ENCODE data around the gene OGFOD3. TPM values are rescaled to one million over a fixed set of nuclear protein-coding genes. Genes with fewer than 3 reads are reported as not detected.
"Not testable (repeated sequence)": the region's sequence is repeated elsewhere in the genome, so short reads cannot be mapped to it uniquely, and the experiment has no call there.

The OGFOD3 gene
- polyA plus RNA-seq, 4 donors, result 21.5 to 30.3 (median 23.9) TPM

DNA sequence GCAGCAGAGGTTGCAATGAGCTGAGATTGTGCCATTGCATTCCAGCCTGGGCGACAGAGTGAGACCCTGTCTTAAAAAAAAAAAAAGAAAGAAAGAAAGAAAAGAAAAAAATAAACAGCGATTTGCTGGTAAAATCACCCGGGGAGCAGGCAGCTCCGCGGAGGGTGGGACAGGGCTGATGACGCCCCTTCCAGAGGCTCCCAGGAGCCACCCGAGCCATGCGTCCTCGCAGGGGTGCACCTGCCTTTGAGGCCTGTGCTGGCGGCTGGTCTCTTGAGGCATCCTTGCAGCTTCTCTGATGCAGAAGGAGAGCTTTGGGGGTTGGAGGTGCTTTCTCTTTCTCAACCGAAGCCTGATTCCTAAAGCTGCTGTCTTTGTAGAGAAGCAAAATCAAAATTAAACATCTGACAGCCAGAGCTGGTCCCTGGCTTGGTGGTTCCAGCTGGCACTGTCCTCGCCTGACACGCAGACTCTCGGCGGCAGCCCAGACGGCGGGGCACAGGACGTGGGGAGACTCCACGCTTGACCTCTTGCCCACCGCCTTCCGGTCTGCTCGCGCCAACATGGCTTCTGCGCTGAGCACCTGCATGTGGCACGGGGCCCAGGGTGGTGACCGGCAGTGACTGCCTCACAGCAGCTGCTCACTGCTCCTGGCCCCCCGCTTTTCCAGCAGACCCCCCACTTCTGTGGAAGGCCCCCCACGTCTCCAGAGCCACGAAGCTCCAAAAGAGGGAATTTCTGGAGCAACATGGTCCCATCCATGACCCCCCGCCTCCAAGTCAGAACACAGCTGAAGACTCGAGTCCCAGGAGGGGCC, 40.3 kb downstream of the OGFOD3 start:
- DNase-seq (ENCODE audit: low read depth in 4 of 4, low spot score in 3 of 4), result no peak

DNA sequence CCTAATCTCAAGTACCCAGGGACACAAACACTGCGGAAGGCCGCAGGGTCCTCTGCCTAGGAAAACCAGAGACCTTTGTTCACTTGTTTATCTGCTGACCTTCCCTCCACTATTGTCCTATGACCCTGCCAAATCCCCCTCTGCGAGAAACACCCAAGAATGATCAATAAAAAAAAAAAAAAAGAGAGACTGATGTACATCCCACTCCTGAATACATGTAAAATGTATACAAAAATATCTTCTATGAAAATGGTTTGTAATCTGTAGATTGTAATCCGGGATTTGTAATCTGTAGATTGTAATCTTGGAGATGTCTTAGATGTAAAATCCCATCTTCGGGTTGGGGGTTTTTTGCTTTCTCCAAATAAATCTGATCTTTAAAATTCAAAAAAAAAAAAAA, 41.1 kb downstream of the OGFOD3 start:
- DNase-seq (ENCODE audit: low read depth in 4 of 4, low spot score in 3 of 4), result not testable (repeated sequence)

DNA sequence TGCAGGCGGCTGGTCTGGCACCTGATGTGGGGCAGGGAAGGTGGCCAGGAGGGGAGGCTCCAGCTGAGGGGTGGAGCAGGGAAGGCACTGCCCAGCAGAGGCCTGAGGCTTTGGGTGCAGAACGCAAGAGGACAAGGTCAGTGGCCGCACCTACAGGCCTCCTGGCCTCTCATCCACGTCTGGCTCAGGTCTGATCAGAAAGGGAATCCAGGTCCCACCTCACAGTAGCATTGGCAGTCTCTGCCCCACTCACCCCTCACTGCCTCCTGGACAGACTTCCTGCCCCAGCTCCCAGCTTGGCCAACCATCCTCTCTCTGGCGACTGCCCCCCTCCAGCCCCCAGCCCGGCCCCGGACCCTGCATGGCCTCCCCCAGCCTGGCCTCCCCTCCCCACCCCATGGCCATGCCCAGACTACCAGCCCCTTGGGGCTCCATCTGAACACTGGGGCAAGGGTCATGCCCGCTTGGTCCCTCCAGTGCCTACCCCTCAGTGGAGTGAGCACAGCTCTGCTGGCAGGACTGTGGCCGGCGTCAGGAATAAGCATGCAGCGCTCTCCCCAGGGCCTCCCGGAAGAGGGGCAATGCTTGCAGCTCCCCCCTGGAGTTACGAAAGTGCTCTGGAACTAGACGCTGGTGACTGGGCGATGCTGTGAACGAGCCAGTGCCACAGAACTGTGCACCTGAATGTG, 42.2 kb downstream of the OGFOD3 start:
- DNase-seq (ENCODE audit: low read depth in 4 of 4, low spot score in 3 of 4), result no peak

DNA sequence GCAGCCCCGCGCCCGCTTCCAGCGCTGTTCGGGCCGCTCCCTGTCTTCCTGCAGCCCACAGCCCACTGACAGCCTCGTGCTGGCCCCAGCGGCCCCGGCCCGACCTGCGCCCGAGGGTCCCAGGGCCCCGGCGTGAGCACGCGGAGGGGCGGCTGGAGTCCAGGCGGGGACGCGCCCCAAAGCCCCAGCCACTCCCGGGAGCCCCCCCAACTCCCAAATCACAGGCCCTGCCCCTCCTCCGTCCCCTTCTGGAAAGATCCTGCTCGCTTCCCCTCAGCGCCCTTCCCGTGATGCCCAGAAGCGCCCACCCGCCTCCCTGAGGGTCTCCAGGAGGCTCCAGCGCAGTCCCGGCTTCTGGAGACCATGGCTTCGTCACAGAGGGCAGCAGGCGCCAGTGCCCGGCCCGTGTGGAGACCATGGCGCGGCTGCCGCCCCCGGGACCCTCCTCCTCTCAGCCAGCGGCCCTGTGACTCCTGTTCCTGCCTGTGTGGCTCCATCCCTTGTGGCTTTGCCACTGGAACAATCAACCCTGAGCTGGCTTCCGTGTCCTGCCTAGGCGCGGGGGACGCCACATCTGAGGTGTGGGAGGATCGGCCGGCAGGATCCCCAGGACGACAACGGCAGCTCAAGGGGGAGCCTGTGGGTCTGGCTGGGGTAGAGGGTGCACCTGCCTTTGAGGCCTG, 42.9 kb downstream of the OGFOD3 start:
- DNase-seq (ENCODE audit: low read depth in 4 of 4, low spot score in 3 of 4), result no peak

DNA sequence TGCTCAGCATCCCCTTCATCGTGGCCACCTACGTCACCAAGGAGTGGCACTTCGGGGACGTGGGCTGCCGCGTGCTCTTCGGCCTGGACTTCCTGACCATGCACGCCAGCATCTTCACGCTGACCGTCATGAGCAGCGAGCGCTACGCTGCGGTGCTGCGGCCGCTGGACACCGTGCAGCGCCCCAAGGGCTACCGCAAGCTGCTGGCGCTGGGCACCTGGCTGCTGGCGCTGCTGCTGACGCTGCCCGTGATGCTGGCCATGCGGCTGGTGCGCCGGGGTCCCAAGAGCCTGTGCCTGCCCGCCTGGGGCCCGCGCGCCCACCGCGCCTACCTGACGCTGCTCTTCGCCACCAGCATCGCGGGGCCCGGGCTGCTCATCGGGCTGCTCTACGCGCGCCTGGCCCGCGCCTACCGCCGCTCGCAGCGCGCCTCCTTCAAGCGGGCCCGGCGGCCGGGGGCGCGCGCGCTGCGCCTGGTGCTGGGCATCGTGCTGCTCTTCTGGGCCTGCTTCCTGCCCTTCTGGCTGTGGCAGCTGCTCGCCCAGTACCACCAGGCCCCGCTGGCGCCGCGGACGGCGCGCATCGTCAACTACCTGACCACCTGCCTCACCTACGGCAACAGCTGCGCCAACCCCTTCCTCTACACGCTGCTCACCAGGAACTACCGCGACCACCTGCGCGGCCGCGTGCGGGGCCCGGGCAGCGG, 43.6 kb downstream of the OGFOD3 start:
- DNase-seq (ENCODE audit: low read depth in 4 of 4, low spot score in 3 of 4), result no peak

DNA sequence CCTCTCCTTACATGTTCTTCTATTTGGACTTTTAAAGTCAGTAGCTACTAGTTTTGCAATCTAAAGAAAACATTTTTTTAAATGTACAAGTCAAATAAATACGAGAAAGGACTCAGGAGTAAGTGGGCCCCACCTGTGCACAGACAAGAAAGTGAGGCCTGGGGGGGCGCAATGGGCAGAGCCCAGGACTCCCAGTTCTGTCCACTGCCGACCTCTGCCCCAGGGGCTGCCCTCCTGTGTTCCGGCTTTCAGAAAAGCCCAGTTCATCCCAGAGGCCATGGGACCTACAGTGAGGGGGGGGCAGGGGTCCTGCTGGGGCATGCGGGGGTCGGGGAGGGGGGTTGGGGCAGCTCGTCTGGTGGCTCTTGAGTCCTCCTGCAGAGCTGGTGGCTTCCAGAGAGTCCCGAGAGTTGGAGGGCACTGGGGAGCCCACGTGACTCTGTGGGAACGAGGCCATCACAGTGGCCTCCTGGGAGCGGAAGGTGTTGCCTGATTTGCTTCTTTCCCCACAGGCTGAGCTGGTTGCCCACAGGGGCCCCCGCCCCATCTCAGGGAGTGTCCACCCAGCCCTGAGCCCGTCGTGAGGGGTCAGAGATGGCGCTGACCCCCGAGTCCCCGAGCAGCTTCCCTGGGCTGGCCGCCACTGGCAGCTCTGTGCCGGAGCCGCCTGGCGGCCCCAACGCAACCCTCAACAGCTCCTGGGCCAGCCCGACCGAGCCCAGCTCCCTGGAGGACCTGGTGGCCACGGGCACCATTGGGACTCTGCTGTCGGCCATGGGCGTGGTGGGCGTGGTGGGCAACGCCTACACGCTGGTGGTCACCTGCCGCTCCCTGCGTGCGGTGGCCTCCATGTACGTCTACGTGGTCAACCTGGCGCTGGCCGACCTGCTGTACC, 44.4 kb downstream of the OGFOD3 start:
- DNase-seq (ENCODE audit: low read depth in 4 of 4, low spot score in 3 of 4), result no peak

DNA sequence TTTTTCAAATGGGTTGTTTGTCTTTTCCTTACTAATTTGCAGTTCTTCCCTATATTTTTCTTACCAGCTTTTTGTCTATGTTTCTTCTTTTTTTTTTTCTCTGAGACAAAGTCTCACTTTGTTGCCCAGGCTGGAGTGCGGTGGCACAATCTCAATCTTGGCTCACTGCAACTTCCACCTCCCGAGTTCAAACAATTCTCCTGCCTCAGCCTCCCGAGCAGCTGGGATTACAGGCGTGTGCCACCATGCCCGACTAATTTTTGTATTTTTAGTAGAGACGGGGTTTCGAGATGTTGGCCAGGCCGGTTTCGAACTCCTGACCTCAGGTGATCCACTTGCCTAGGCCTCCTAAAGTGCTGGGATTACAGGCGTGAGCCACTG, 45.3 kb downstream of the OGFOD3 start:
- DNase-seq (ENCODE audit: low read depth in 4 of 4, low spot score in 3 of 4), result not testable (repeated sequence)

DNA sequence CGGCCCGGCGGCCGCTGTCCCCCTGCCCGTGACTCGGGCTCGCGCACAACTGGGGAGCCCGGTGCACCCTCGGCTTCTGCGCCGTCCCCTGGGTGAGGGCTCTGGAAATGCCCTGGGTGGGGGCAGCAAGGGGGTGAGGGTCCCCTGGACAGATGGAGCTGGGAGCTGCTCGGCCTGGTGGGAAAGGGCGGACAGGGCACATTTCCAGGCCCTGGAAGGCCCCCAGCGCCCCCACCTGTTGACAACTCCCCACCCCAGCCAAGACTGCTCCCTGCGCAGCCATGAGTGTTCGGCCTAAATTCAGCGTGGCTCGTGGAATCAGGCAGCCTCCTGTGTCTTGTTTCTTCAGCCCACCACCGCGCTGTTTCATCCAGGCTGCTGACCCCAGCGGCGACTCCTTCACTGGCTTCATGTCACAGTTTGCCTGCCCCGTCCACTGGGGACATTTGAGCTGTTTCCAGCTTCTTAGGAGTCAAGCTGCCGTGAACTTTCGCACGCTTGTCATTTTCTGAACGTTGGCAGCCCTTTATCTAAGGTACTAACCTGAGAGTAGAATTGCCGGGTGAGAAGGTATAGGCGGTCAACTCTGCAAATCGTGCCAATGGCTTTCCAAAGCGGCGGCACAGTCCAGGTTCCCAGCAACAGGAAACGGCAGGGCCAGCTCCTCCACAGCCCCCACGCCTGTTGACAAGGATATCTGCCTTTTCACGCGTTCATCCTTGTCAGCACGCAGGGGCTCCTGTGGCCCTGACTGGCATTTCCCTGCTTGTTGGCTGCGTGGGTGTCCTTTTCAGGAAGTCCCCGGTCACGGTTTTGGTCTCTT, 45.9 kb downstream of the OGFOD3 start:
- no peak for DNase-seq (ENCODE audit: low read depth in 4 of 4, low spot score in 3 of 4)

DNA sequence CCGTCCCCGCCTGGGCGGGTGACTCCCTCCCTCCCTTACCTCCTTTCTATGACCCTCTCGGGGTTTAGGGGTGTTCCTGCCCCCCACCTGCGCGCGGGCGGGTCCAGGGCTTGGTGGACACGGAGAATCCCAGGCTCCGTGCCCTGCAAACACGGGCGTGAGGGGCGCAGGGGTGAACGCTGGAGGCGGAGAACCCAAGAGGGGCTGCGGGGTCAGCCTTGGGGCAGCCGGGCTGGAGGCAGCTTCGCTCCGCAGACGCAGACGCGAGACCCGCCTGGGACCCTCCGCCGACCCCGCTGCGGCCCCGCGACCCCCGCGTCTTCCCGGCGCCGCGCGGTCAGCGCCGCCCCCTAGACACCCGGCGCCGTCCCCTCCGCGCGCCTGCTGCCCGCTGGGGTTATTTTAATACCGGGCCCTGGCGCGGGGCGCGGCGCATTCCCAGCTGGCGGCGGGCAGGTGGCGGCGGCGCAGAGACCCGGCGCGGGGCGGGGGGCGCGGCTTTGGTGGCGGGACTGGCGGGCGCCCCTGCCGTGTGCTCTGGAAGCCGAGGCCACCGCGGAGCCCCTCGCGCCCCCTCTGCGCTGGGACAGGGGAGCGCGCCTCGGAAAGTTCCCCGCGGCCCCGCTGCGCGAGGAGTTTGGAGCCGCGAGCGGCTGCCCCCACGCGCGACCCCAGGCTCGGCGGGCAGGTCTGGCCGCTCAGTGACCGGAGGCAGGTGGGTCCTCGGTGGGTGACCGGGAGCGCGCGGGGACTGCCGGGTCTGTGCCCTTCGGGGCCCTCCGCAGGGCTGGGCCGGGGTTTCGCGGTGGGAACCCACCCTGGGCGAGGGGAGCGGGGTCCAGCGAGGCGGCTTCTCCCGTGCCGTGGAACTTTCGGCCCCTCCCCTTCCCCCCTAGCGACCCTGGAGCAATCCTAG, 46.8 kb downstream of the OGFOD3 start, which contains the start of gene UTS2R:
Gene UTS2R, plus strand, starts transcription at position 433 of the 916 bp plus-strand sequence. CDS start 2,560 bp downstream, outside the sequence.
- DNase-seq (ENCODE audit: low read depth in 4 of 4, low spot score in 3 of 4), result no peak

DNA sequence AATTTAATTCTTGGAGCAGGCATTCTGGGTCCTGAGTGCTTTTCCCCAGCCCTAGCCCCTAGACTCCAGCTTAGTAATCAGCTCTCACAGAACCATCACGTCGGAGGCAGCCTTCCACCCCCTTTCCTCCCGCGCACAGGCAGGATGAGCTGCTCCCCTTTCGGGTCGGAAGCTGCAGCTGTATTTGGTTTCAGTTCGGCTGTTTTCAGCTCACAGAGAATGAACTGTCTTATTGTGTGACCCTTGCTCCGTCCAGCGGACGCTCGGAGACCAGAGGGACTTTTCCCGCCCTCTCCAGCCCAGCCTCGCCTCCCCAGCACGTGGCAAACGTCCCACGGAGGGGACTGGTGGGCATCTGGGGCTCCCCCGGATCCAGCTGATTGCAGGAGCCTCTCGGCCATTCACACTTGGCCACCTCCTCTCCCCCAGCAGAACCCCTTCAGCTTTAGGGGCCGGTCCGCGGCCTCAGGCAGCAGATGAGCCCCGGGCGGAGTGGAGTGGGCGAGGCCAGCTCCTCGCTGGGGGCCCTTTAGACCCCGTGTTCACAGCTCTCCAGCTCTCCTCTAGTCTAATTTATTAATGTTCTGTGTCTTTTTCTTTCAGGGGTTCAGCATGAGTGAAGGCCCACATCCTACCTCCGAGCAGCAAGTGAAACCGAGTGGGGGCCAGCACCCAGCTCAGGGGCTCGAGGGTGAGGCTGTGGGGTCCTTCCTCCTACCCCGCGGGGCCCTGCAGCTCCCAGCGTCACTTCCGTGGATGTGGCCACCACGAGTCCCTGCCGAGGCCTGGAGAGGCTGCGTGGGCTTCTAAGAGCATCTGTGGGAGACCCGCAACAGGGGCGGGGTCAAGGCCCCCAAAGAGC, 47.7 kb downstream of the OGFOD3 start:
- DNase-seq (ENCODE audit: low read depth in 4 of 4, low spot score in 3 of 4), result no peak

DNA sequence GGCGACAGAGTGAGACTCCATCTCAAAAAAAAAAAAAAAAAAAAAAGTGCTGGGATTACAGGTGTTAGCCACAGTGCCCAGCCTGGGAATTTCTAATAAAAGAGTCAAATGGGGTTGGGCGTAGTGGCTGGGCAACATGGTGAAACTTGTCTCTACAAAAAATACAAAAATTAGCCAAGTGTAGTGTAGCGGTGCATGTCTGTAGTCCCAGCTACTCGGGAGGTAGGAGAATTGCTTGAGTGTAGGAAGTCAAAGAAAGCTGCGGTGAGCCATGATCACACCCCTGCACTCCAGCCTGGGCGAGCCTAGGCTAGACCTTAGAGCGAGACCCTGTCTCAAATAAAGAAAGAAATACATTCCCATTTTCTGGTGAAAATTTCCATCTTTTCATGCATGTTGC, 49.2 kb downstream of the OGFOD3 start:
- DNase-seq (ENCODE audit: low read depth in 4 of 4, low spot score in 3 of 4), result no peak

DNA sequence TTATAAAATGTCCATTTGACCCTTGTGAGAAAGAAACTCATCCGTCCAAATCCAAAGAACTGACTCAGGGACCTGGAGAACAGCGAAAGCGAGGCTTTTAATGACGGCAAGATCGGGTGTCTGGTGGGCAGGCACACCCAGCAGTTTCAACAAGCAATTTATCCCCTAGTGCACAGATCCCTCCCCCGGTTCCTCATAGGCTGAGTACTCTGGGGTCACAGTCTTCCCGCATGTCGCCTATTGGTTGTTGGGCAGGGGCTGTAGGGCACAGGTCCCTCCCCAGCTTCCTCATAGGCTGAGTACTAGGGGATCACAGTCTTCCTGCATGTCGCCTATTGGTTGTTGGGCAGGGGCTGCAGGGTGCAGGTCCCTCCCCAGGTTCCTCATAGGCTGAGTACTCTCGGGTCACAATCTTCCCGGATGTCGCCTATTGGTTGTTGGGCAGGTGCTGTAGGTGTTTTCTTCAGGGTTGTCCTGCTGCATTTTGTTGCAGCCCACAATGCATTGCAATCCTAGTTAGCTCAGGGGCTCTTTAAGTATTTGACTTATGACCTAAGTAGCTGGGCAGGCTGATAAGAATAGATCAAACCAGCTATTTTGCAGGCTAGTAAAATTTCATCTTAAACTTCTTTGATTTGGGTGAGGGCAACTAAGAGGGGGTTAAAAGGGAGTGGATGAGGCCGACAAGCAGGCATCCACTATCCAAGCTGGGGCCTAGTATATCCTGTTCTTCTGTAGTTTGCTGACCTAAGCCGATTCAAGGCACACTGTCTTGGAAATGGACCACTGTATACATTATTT, 50.5 kb downstream of the OGFOD3 start:
- DNase-seq (ENCODE audit: low read depth in 4 of 4, low spot score in 3 of 4), result no peak

DNA sequence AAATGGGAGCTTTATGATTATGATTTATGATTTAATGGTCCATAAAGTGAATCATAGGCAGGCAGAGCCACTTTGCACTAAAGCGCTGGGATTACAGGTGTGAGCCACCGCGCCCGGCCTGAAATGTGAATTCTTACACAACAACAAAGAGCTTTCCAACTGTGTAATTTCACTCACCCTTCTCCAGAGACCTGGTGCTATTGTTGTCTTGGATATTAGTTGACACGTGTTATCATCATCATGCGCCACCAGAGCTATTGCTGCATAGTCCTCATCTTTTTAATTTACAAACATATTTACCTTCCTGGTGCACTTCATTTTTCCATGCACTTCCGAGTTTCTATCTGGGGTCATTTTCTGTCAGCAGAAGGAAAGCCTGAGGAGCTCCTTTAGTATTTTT, 51.6 kb downstream of the OGFOD3 start:
- no peak for DNase-seq (ENCODE audit: low read depth in 4 of 4, low spot score in 3 of 4)

DNA sequence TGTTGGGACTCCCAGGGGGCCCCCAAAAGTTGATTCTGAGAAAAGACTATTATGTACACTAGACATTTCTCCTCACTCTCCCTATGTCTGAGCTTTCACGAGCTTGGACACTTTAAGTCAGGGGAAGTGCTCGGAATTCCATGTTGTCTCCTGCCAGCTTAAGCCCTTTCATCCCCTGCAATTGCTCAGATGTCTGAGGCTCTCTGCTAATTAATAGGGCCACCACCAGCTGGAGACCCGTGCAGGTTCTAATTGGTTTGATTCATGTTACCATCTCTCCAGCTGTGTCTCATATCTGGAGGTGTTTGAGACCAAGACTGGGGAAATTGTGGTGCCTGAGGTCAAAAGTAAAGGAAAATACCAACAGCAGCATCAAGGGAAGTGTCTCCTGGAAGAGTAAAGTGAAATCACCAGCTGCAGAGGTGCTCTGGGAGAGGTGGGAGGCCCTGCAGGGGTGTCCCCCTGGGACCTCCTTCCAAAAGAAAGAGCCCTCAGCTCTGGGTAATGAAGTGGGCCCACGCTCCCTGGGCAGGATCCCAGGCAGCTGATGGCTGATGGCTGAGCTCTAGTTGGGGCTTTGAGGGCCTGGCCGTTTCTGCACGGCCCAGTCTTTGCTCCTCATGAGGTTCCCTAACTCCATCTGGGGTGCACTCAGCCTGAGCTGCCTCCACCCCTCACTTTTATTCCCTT, 52.6 kb downstream of the OGFOD3 start:
- no peak for DNase-seq (ENCODE audit: low read depth in 4 of 4, low spot score in 3 of 4)

DNA sequence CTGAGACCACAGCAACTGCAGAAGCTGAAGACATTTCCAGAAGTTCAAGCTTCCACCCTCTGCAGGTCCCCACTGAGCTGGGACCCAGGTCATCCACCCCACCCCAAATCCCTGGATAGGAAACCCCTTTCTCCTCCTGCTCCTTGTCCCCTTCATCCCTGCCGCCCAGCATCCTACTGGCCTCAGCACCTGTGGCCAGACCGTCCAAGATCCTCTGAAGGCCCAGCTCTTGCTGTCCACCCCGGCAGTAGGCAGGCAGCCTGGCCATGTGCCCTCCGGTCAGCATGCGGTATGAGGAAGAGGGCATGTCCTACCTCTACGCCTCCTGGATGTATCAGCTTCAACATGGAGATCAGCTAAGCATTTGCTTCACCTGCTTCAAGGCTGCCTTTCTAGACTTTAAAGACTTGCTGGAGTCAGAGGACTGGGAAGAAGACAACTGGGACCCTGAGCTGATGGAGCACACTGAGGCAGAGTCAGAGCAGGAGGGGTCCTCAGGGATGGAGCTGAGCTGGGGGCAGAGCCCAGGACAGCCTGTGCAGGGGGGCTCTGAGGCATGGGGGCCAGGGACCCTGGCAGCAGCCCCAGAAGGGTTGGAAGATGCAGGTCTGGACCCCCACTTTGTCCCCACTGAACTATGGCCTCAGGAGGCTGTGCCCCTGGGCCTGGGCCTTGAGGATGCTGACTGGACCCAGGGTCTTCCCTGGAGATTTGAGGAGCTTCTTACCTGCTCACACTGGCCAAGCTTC, 56.3 kb downstream of the OGFOD3 start:
- no peak for DNase-seq (ENCODE audit: low read depth in 4 of 4, low spot score in 3 of 4)

Measured in right renal pelvis (tissue), 4 donors.